ENCODE results near the gene RAPGEF6.

The RAPGEF6 gene

DNA sequence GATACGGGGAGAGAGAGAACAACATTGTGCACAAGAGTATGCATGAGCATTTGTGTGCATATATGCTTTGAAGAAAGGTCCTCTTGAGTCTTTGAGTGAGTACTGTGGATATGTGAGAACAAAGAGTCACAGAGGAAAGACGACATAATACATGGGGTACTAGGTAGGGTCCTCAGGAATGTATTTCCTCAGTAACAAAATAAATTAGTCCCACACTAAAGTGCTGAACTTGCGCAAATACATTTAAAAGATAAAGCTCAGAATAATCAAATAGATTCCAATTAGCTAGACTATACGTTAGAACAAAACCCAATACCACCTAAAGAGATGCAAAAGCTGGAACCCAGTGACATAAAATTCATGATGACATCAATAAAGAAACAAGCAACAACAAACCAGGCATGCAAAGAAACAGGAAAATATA, 70.8 kb downstream of the RAPGEF6 start:
- H3K27ac ChIP-seq = no peak overlapping the region
- POLR2A ChIA-PET (ENCODE audit: low non-redundant PET) = no interaction called here
- no peak for DNase-seq (ENCODE audit: low spot score)
- CTCF ChIA-PET = interaction anchor here (0.7 to 1.0 kb wide), 2 partner anchors 13 to 1396 kb away, joined by 3 read pairs; no protein-coding TSS in a partner anchor
- TF ChIP-seq, protein P1, sequence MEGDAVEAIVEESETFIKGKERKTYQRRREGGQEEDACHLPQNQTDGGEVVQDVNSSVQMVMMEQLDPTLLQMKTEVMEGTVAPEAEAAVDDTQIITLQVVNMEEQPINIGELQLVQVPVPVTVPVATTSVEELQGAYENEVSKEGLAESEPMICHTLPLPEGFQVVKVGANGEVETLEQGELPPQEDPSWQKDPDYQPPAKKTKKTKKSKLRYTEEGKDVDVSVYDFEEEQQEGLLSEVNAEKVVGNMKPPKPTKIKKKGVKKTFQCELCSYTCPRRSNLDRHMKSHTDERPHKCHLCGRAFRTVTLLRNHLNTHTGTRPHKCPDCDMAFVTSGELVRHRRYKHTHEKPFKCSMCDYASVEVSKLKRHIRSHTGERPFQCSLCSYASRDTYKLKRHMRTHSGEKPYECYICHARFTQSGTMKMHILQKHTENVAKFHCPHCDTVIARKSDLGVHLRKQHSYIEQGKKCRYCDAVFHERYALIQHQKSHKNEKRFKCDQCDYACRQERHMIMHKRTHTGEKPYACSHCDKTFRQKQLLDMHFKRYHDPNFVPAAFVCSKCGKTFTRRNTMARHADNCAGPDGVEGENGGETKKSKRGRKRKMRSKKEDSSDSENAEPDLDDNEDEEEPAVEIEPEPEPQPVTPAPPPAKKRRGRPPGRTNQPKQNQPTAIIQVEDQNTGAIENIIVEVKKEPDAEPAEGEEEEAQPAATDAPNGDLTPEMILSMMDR (conservative IDR thresholded peaks at IDR 0.05; ENCODE audit: low read depth) = no peak

DNA sequence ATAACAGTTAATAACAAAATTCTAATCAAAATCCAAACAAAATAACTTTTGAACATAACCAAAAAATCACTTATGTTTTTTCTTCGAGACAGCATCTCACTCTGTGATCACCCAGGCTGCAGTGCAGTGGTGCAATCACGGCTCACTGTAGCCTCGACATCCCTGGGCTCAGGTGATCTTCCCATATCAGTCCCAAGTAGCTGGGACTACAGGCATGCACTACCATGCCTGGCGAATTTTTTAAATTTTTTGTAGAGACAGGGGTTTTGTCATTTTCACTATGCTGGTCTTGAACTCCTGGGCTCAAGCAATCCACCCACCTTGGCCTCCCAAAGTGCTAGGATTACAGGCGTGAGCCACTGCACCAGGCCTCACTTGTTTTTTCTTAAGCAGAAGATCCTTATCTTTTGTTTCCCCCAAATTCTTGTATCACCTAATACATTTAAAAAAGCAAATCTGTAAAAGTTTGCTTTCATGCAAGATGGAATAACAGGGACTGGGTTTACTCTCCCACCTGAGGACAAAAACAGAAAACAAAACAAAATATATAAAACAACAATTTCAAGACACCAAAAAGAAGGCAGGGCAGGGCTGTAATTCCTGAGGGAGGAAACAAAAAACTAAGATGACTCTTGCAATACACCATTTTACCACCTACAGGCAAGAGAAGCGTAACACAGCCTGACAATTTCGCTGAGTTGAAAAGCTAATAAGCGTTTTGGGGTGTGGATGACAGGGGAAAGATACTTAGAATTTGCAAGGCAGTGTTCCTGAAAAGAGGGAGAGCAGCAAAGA, 71.4 kb downstream of the RAPGEF6 start:
- DNase-seq (ENCODE audit: low spot score) = peak; percentile 13
- ChIA-PET CTCF (interaction anchor here (0.6 to 1.0 kb wide), 3 partner anchors 13 to 1397 kb away, joined by 3 read pairs; no protein-coding TSS in a partner anchor), POLR2A (ENCODE audit: low non-redundant PET) (no interaction called here)
- TF ChIP-seq, protein P1 (conservative IDR thresholded peaks at IDR 0.05; ENCODE audit: low read depth) = no peak
- H3K27ac ChIP-seq = no peak overlapping the region

DNA sequence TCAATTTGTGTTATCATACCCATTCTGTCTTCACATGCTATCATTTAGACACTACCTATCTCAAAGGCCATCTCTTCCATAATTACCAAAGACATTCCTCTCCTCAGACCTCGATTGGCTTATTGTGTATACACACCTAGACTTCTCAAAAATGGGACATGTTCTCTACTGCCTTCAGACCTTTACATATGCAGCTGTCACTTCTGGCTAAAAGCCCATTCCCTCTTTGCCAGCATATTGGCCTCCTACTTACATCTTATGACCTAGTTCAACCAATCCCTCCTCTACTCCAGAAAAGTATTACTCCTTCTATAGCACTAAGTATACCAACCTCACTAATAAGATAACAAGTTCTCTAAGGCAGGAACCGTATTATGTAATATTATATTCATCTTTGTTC, 84.4 kb downstream of the RAPGEF6 start:
- ChIA-PET CTCF (interaction anchor here (0.6 to 1.2 kb wide), 2 partner anchors 14 to 135 kb away, joined by 3 to 7 read pairs; no protein-coding TSS in a partner anchor), POLR2A (ENCODE audit: low non-redundant PET) (no interaction called here)
- DNase-seq (ENCODE audit: low spot score) = no peak
- TF ChIP-seq, protein P1 (conservative IDR thresholded peaks at IDR 0.05; ENCODE audit: low read depth) = no peak
- no peak overlapping the region for H3K27ac ChIP-seq

DNA sequence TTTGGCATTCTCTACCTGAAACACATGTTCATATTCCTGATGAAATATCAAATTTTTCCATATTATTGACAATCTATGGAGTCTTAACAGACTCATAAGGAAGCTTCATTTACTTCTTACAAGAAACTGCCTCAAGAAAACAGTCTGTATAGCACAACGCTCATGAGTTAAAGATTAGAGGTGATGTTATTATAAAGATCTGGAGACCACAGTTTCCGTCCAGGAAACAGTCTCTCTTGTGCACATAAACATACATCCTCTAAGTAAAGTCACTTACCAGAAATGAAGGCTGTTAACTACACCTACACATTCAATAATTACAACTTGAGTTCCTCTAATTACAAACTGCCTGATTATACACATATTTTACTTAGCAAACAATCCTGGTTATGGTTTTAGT, 86.9 kb downstream of the RAPGEF6 start:
- no peak for DNase-seq (ENCODE audit: low spot score)
- TF ChIP-seq, protein P1 (conservative IDR thresholded peaks at IDR 0.05; ENCODE audit: low read depth) = no peak
- ChIA-PET POLR2A (ENCODE audit: low non-redundant PET) (no interaction called here), CTCF (no interaction called here)
- no peak overlapping the region for H3K27ac ChIP-seq

DNA sequence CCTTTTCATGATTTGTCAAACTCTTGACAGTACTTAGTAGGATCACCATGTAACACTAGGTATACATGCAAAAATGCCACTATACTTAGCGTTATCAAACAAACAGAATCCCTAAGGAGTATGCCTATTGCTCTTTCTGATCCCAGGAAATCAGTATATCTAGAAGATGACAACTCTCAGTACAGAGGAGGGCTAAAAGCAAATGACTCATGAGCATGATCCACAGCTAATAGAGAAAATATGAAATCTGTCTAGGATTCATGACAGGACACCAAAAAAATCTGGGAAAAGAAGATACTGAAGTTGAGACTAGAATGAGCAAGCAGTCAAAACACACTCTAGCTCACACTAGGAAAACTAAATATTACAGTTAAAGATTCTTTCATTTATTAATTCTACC, 89.2 kb downstream of the RAPGEF6 start:
- TF ChIP-seq, protein P1 (conservative IDR thresholded peaks at IDR 0.05; ENCODE audit: low read depth) = no peak
- ChIA-PET CTCF (interaction anchor here (0.6 to 1.0 kb wide), 2 partner anchors 16 to 43 kb away, joined by 5 to 8 read pairs; no protein-coding TSS in a partner anchor), POLR2A (ENCODE audit: low non-redundant PET) (no interaction called here)
- H3K27ac ChIP-seq = peak overlapping the region; percentile 58; the same call in 1 of the 2 replicates
- peak; percentile 28 for DNase-seq (ENCODE audit: low spot score)

DNA sequence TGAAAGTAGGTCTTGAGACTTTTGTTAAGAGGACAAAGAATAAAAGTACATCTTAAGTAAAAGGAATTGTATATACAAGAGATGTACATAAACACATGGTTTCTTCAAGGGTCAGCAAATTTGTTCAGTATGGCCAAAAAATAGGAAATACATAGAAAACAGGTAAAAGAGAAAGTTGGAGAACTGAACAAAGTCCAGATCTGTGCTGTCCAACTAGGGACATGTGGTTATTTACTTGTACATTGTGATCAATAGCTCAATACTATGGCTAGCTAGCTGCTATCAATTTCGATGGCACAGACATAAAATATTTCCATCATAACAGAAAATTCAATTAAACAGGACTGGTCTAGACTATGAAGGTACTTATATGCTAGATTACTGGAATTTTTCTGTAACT, 92.3 kb downstream of the RAPGEF6 start:
- ChIA-PET POLR2A (ENCODE audit: low non-redundant PET) (no interaction called here), CTCF (no interaction called here)
- no peak for DNase-seq (ENCODE audit: low spot score)
- H3K27ac ChIP-seq = no peak overlapping the region
- TF ChIP-seq, protein P1 (conservative IDR thresholded peaks at IDR 0.05; ENCODE audit: low read depth) = no peak

All from RWPE1 (cell line).